IMR-90 (cell line): Measurements from ENCODE around the gene GPC6. TPM values are rescaled to one million over a fixed set of nuclear protein-coding genes. Genes with fewer than 3 reads are reported as not detected.
A peak's percentile ranks its signal among the peaks of the same experiment; 100 is the strongest.

Experiments
- ATAC-seq: fragments of 200-7000 bp; cut with Tn5 transposase; 2 replicates; pipeline ENCODE4 v1.9.1; 2020; ENCODE audit warnings: low read depth, mild to moderate bottlenecking, moderate library complexity
- BruUV-seq: library from RNA; stranded (reverse); fragments of 400-500 nt; replicated peaks from 2 replicates; lab custom pipeline; 2021; lab: Mats Ljungman, UMichigan
- CTCF ChIA-PET: fragments of 300-600 bp; formaldehyde crosslinking; extraction: SDS; loops from one replicate; lab custom pipeline; 2021; ENCODE audit warnings: antibody characterized with exemption; lab: Yijun Ruan, JAX
- POLR2A ChIA-PET: fragments of 300-600 bp; sonication (Branson Sonifier 250); formaldehyde crosslinking; loops from one replicate; lab custom pipeline; 2022; ENCODE audit warnings: antibody characterized with exemption; ENCODE audit not compliant: unreplicated experiment; lab: Charles Lee
- DNase-seq: peaks from one replicate; pipeline ENCODE4 v3.0.0; 2013
- H2AFZ ChIP-seq: replicated peaks from 2 replicates; pipeline ENCODE3; 2013; ENCODE audit warnings: low read length, mild to moderate bottlenecking; ENCODE audit not compliant: poor library complexity
- H2AK5ac ChIP-seq: 2 replicates; pipeline ENCODE4 v1.6.1; 2013; ENCODE audit warnings: low read depth, low read length, inconsistent platforms
- H2AK9ac ChIP-seq: replicated peaks from 2 replicates; pipeline ENCODE3; 2013; ENCODE audit warnings: mild to moderate bottlenecking, low read depth, low read length, moderate library complexity; ENCODE audit not compliant: poor library complexity
- H2BK120ac ChIP-seq: 2 replicates; pipeline ENCODE4 v1.6.1; 2013; ENCODE audit warnings: low read depth, low read length, inconsistent platforms
- H2BK15ac ChIP-seq: 3 replicates; pipeline ENCODE4 v1.6.1; 2013; ENCODE audit warnings: low read depth, low read length, inconsistent platforms
- H2BK20ac ChIP-seq: 2 replicates; pipeline ENCODE4 v1.6.1; 2013; ENCODE audit warnings: low read depth, mild to moderate bottlenecking, inconsistent platforms, low read length, moderate library complexity
- H2BK5ac ChIP-seq: 2 replicates; pipeline ENCODE4 v1.6.1; 2013; ENCODE audit warnings: mild to moderate bottlenecking, low read depth, low read length, inconsistent platforms; ENCODE audit not compliant: poor library complexity, severe bottlenecking
- H3K14ac ChIP-seq: replicated peaks from 2 replicates; pipeline ENCODE4 v1.6.1; 2013; ENCODE audit warnings: low read depth, low read length, inconsistent platforms
- H3K18ac ChIP-seq: 2 replicates; pipeline ENCODE4 v1.6.1; 2013; ENCODE audit warnings: low read depth, low read length, control low read depth
- H3K23ac ChIP-seq: 2 replicates; pipeline ENCODE4 v1.6.1; 2013; ENCODE audit warnings: low read depth, low read length, inconsistent platforms
- H3K27ac ChIP-seq: 2 replicates; pipeline ENCODE4 v1.5.1; 2013; ENCODE audit warnings: mild to moderate bottlenecking, control low read depth, low read length; ENCODE audit not compliant: insufficient read depth
- H3K27me3 ChIP-seq: 2 replicates; pipeline ENCODE4 v1.6.1; 2013; ENCODE audit warnings: low read length; ENCODE audit not compliant: control insufficient read depth, insufficient read depth
- H3K36me3 ChIP-seq: 2 replicates; pipeline ENCODE4 v1.6.1; 2013; ENCODE audit warnings: low read length, mixed read lengths; ENCODE audit not compliant: control insufficient read depth, insufficient read depth
- H3K4ac ChIP-seq: 2 replicates; pipeline ENCODE4 v1.6.1; 2013; ENCODE audit warnings: low read depth, low read length, inconsistent platforms
- H3K4me1 ChIP-seq: 2 replicates; pipeline ENCODE4 v1.6.1; 2013; ENCODE audit warnings: low read length, mixed read lengths; ENCODE audit not compliant: control insufficient read depth, insufficient read depth
- H3K4me2 ChIP-seq: 2 replicates; pipeline ENCODE4 v1.6.1; 2013; ENCODE audit warnings: low read depth, mild to moderate bottlenecking, control low read depth, low read length, moderate library complexity
- H3K4me3 ChIP-seq: 2 replicates; pipeline ENCODE4 v1.5.1; 2013; ENCODE audit warnings: low read depth, mild to moderate bottlenecking, control low read depth, low read length, moderate library complexity; ENCODE audit not compliant: insufficient read depth
- H3K56ac ChIP-seq: 2 replicates; pipeline ENCODE4 v1.6.1; 2013; ENCODE audit warnings: low read length, inconsistent platforms; ENCODE audit not compliant: insufficient read depth; ENCODE audit errors: extremely low read depth
- H3K79me1 ChIP-seq, 2 experiments: 2 replicates each; pipeline ENCODE4 v1.6.1; 2013; ENCODE audit warnings: low read length in 2 of 2, inconsistent platforms in 1 of 2, low read depth in 1 of 2
- H3K9ac ChIP-seq: 2 replicates; pipeline ENCODE4 v1.6.1; 2013; ENCODE audit warnings: low read depth, low read length, control low read depth
- H3K9me1 ChIP-seq: 2 replicates; pipeline ENCODE4 v1.6.1; 2013; ENCODE audit warnings: low read length, inconsistent platforms; ENCODE audit not compliant: insufficient read depth
- H3K9me3 ChIP-seq: 2 replicates; pipeline ENCODE4 v1.6.1; 2013; ENCODE audit warnings: low read length; ENCODE audit not compliant: control insufficient read depth, insufficient read depth
- H4K20me1 ChIP-seq: 2 replicates; pipeline ENCODE4 v1.6.1; 2013; ENCODE audit warnings: low read length, inconsistent platforms; ENCODE audit not compliant: insufficient read depth
- H4K5ac ChIP-seq: 2 replicates; pipeline ENCODE4 v1.6.1; 2013; ENCODE audit warnings: mild to moderate bottlenecking, low read depth, low read length, control low read depth
- H4K8ac ChIP-seq, 2 experiments: 2 replicates each; pipeline ENCODE4 v1.6.1; 2013; ENCODE audit warnings: low read depth in 2 of 2, low read length in 2 of 2, control low read depth in 1 of 2, inconsistent platforms in 1 of 2
- H4K91ac ChIP-seq: 2 replicates; pipeline ENCODE4 v1.6.1; 2013; ENCODE audit warnings: low read depth, low read length, inconsistent platforms; ENCODE audit not compliant: insufficient read depth
- MAFK ChIP-seq: IDR thresholded peaks from 2 replicates; pipeline ENCODE4 v1.6.1; 2012; ENCODE audit warnings: low read depth, low read length, improper control_type of control experiment
- RCOR1 ChIP-seq: IDR thresholded peaks from 2 replicates; pipeline ENCODE4 v1.6.1; 2012; ENCODE audit warnings: mild to moderate bottlenecking, low read length, improper control_type of control experiment; ENCODE audit not compliant: insufficient replicate concordance
- RFX5 ChIP-seq: IDR thresholded peaks from 2 replicates; pipeline ENCODE4 v1.8.0; 2012; ENCODE audit warnings: low read depth, mild to moderate bottlenecking, low read length, moderate library complexity
- WGBS, 2 experiments: methylation state at CpG; one replicate each; pipeline versions ENCODE4 v1.1.5 to v1.1.7; 2013; ENCODE audit warnings: missing lambda C conversion rate in 2 of 2; ENCODE audit not compliant: insufficient read length in 1 of 2; ENCODE audit errors: extremely low coverage in 2 of 2; 5-methylcytosine and 5-hydroxymethylcytosine counted together
- dilution Hi-C: fragments of 300-500 bp; cut with HindIII; formaldehyde crosslinking; loops from one replicate; pipeline ENCODE4 v1.14.3; 2018; ENCODE audit warnings: low sequenced_read_pairs; ENCODE audit not compliant: unreplicated experiment
- in situ Hi-C: fragments of 300-500 bp; cut with MboI; formaldehyde crosslinking; loops from 3 replicates; pipeline ENCODE4 v1.14.3; 2019; ENCODE audit warnings: low sequenced_read_pairs, inconsistent platforms, mixed read lengths
- intact Hi-C: fragments of 100-400 bp; cut with micrococcal nuclease; formaldehyde crosslinking; loops from 2 replicates; pipeline ENCODE4 v1.10.0; 2022
- polyA plus RNA-seq, 3 experiments: library from polyadenylated mRNA; depleted of rRNA; stranded (reverse); fragments of >200 nt; gene quantifications; 2 replicates each; pipeline ENCODE4 v1.2.3, GENCODE V29; 2012; ENCODE audit warnings: low replicate concordance in 1 of 3
- total RNA-seq: library from RNA; depleted of rRNA; stranded (reverse); fragments of >200 nt; gene quantifications from 2 replicates; pipeline ENCODE4 v1.2.3, GENCODE V29; 2012

Gene GPC6
- total and polyA plus RNA-seq, 2 of the 4 experiments (the other 2 are of a cell fraction), result 14.9 to 39.4 TPM

- Histone ChIP-seq H2AK5ac (no peak overlapping the region), H3K18ac (peak overlapping the region; percentile 53; the same call in 1 of the 2 replicates), H3K4me3 (no peak overlapping the region), H3K4me2 (no peak overlapping the region), H3K27ac (no peak overlapping the region), H4K91ac (no peak overlapping the region), H3K9ac (no peak overlapping the region), H3K4ac (no peak overlapping the region), H3K4me1 (peaks cover 7% of the 10 kb centered on the region), H4K5ac (no peak overlapping the region), H3K56ac (no peak overlapping the region), H2BK120ac (no peak overlapping the region), H2BK5ac (no peak overlapping the region), H2AK9ac (no peak overlapping the region), H2BK15ac (no peak overlapping the region), H2AFZ (no peak overlapping the region), H4K20me1 (no peaks in the 10 kb centered on the region), H3K36me3 (no peaks in the 10 kb centered on the region), H3K14ac (no peak overlapping the region), H2BK20ac (no peak overlapping the region), H3K9me1 (no peaks in the 10 kb centered on the region), H3K23ac (no peak overlapping the region), H3K9me3 (no peaks in the 10 kb centered on the region), H3K27me3 (no peaks in the 10 kb centered on the region), H4K8ac (no peak overlapping the region), H3K79me1 (no peaks in the 10 kb centered on the region)
- in situ Hi-C loops (no loop called here), dilution Hi-C loops (no loop called here), intact Hi-C loops (loop anchor here (10.0 kb wide), 1 partner anchor 922 kb away; no protein-coding TSS in a partner anchor)
- ChIA-PET POLR2A (no interaction called here), CTCF (no interaction called here)
- ATAC-seq (no peak), DNase-seq (no peak)
- no CpG with 5 or more reads among the region's 3 CpGs for WGBS, 2 experiments
- TF ChIP-seq RCOR1 (no peak), RFX5 (no peak), MAFK (peak; percentile 69)
- no TSS peak for BruUV-seq
These were observed 540.1 kb downstream of the GPC6 start for GRCh38 chr13:93766719-93767118.
